Hepatocyte (in vitro differentiated cells): ENCODE results near the gene SLC9A1. TPM values are rescaled to one million over a fixed set of nuclear protein-coding genes. Genes with fewer than 3 reads are reported as not detected.

Experiments
- DNase-seq: peaks from one replicate; pipeline ENCODE4 v3.0.0-alpha.2; 2016; ENCODE audit warnings: low spot score
- H2AFZ ChIP-seq: fragments of 200-600 bp; sonication (generic); 2 replicates; pipeline ENCODE4 v1.6.0; 2016; ENCODE audit warnings: antibody characterized with exemption, mild to moderate bottlenecking
- H3K27ac ChIP-seq: fragments of 200-600 bp; sonication (generic); 2 replicates; pipeline ENCODE4 v1.5.1; 2016; ENCODE audit warnings: mild to moderate bottlenecking
- H3K27me3 ChIP-seq: fragments of 200-600 bp; sonication (generic); 2 replicates; pipeline ENCODE4 v1.6.1; 2016
- H3K36me3 ChIP-seq: fragments of 200-600 bp; sonication (generic); replicated peaks from 2 replicates; pipeline ENCODE4 v1.5.1; 2016; ENCODE audit warnings: low read depth; ENCODE audit not compliant: insufficient read depth
- H3K4me1 ChIP-seq: fragments of 200-600 bp; sonication (generic); 2 replicates; pipeline ENCODE4 v1.5.1; 2016; ENCODE audit warnings: mild to moderate bottlenecking, moderate library complexity; ENCODE audit not compliant: insufficient read depth
- H3K4me2 ChIP-seq: fragments of 200-600 bp; sonication (generic); 2 replicates; pipeline ENCODE4 v1.6.0; 2016
- H3K4me3 ChIP-seq: fragments of 200-600 bp; sonication (generic); 2 replicates; pipeline ENCODE4 v1.5.1; 2016; ENCODE audit warnings: mild to moderate bottlenecking
- H3K79me2 ChIP-seq: fragments of 200-600 bp; sonication (generic); 2 replicates; pipeline ENCODE4 v1.6.0; 2017; ENCODE audit warnings: mild to moderate bottlenecking
- H3K9me2 ChIP-seq: fragments of 200-600 bp; sonication (generic); replicated peaks from 2 replicates; pipeline ENCODE4 v1.6.0; 2017; ENCODE audit warnings: mild to moderate bottlenecking; ENCODE audit not compliant: insufficient read depth
- H3K9me3 ChIP-seq: fragments of 200-600 bp; sonication (generic); 2 replicates; pipeline ENCODE4 v1.5.1; 2016; ENCODE audit warnings: low read depth, mild to moderate bottlenecking
- H4K20me1 ChIP-seq: fragments of 200-600 bp; sonication (generic); 2 replicates; pipeline ENCODE4 v1.6.0; 2016; ENCODE audit warnings: mild to moderate bottlenecking; ENCODE audit not compliant: insufficient read depth, poor library complexity, severe bottlenecking
- EZH2 ChIP-seq: fragments of 200-600 bp; sonication (generic); IDR thresholded peaks from 2 replicates; pipeline ENCODE4 v1.6.1; 2016; ENCODE audit warnings: antibody characterized with exemption, mild to moderate bottlenecking, borderline replicate concordance
- EZH2phosphoT487 ChIP-seq: fragments of 200-600 bp; sonication (generic); IDR thresholded peaks from one replicate; pipeline ENCODE4 v1.6.1; 2018; ENCODE audit warnings: antibody characterized with exemption, mild to moderate bottlenecking, low read depth, moderate library complexity; ENCODE audit not compliant: unreplicated experiment, severe bottlenecking
- WGBS: methylation state at CpG from one replicate; pipeline ENCODE4 v1.1.6; 2016; ENCODE audit warnings: low lambda C conversion rate; ENCODE audit errors: missing lambda C conversion rate; 5-methylcytosine and 5-hydroxymethylcytosine counted together
- polyA plus RNA-seq: library from polyadenylated mRNA; unstranded; fragments of >200 nt; fragmentation: Nextera tagmentation; extraction: Ambion mirVana; gene quantifications from 2 replicates; pipeline ENCODE4 v1.2.1, GENCODE V29; 2016
- total RNA-seq: library from RNA; depleted of rRNA; stranded (reverse); fragments of >200 nt; gene quantifications from 2 replicates; pipeline ENCODE4 v1.2.3, GENCODE V29; 2014
- TF ChIP-seq, protein P1 (sequence below): fragments of 200-600 bp; sonication (generic); IDR thresholded peaks from 2 replicates; pipeline ENCODE4 v1.5.1; 2016; ENCODE audit warnings: antibody characterized with exemption, mild to moderate bottlenecking; ENCODE audit not compliant: poor library complexity

The SLC9A1 gene
- total and polyA plus RNA-seq, 2 experiments from 2014 or later: 13.3 to 31.3 TPM

DNA sequence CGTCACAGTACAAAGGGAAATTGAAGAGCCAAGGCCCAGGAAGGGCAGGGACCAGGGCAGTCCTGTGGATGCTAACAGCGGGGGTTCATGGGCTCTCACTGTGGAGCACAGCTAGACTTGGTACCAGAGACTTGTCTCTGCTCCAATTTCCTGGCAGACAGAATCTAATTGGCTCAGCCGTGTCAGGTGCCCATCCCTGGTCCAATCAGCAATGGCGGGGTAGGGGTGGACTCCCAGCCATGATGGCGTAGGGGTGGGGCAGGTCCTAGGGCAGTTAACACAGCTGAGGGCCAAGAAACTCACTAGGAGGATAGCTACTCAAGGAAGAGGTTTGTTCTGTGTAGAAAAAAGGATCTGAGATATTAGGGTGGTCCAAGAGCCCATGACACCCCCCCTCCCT lies 102.4 kb downstream of the SLC9A1 start:
- DNase-seq: no peak
- H3K36me3 ChIP-seq: no peaks in the 10 kb centered on the region
- no peaks in the 10 kb centered on the region for H3K9me3 ChIP-seq
- no peaks in the 10 kb centered on the region for H4K20me1 ChIP-seq
- H3K27me3 ChIP-seq: no peaks in the 10 kb centered on the region
- H3K27ac ChIP-seq: no peak overlapping the region
- no peaks in the 10 kb centered on the region for H3K79me2 ChIP-seq
- H3K9me2 ChIP-seq: no peaks in the 10 kb centered on the region
- no peak overlapping the region for H2AFZ ChIP-seq
- H3K4me1 ChIP-seq: no peaks in the 10 kb centered on the region
- 100% methylated on average over 5 of the region's 5 CpGs for WGBS
- H3K4me2 ChIP-seq: no peak overlapping the region
- no peak overlapping the region for H3K4me3 ChIP-seq
- TF ChIP-seq, protein P1, sequence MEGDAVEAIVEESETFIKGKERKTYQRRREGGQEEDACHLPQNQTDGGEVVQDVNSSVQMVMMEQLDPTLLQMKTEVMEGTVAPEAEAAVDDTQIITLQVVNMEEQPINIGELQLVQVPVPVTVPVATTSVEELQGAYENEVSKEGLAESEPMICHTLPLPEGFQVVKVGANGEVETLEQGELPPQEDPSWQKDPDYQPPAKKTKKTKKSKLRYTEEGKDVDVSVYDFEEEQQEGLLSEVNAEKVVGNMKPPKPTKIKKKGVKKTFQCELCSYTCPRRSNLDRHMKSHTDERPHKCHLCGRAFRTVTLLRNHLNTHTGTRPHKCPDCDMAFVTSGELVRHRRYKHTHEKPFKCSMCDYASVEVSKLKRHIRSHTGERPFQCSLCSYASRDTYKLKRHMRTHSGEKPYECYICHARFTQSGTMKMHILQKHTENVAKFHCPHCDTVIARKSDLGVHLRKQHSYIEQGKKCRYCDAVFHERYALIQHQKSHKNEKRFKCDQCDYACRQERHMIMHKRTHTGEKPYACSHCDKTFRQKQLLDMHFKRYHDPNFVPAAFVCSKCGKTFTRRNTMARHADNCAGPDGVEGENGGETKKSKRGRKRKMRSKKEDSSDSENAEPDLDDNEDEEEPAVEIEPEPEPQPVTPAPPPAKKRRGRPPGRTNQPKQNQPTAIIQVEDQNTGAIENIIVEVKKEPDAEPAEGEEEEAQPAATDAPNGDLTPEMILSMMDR: no peak

DNA sequence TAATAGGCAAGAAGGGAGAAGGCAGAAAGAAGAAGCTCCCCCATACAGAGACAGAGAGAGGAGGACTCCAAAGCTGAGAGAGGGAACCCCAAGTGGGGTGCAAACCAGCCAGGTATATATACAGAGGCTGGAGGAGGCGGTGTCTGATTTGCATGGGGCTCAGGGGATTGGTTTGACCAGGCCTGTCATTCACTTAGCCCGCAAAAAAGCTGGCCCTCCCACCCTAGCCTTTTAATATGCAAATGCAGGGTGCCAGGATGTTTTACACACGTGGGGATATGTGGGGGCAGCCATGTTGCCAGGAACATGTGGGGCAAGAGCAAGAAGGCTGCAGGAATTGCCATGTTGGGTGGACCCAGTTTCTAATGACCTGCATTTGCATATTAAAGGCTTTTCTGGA lies 105.3 kb downstream of the SLC9A1 start:
- no peaks in the 10 kb centered on the region for H3K9me3 ChIP-seq
- 53% methylated on average over 3 of the region's 3 CpGs for WGBS
- H3K79me2 ChIP-seq: no peaks in the 10 kb centered on the region

DNA sequence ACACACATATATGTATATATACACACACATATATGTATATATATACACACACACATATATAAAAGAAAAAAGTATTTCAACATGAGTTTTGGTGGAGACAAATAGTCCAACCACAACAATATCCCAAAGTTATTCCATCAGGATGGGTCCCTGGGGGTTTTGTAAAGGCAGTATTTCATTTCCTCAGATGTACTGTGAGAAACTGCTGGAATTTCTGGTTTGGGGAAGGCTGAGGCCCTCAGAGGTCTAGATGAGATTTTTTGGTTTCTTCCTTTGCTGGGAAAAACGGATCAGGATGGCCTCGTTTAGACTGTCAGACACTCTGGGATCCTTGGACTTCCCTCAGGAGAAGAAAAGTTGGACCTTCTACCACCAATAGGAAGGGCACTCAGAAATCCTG lies 105.8 kb downstream of the SLC9A1 start:
- Histone ChIP-seq H3K36me3 (no peaks in the 10 kb centered on the region), H4K20me1 (no peaks in the 10 kb centered on the region), H2AFZ (no peak overlapping the region), H3K9me2 (no peaks in the 10 kb centered on the region), H3K79me2 (no peaks in the 10 kb centered on the region), H3K4me3 (no peak overlapping the region), H3K4me2 (no peak overlapping the region), H3K27ac (no peak overlapping the region), H3K27me3 (no peaks in the 10 kb centered on the region), H3K9me3 (no peaks in the 10 kb centered on the region), H3K4me1 (no peaks in the 10 kb centered on the region)
- no peak for TF ChIP-seq EZH2
- no peak for TF ChIP-seq EZH2phosphoT487
- TF ChIP-seq, protein P1: no peak
- 89% methylated on average over 2 of the region's 2 CpGs for WGBS
- DNase-seq: no peak

More for the DNA sequence above, 105.3 kb downstream of the SLC9A1 start:
- no peak for DNase-seq
- no peaks in the 10 kb centered on the region for H3K4me1 ChIP-seq
- no peak overlapping the region for H3K4me2 ChIP-seq
- no peak for TF ChIP-seq EZH2phosphoT487
- TF ChIP-seq, protein P1: no peak
- no peak for TF ChIP-seq EZH2
- H3K36me3 ChIP-seq: no peaks in the 10 kb centered on the region
- H3K27me3 ChIP-seq: no peaks in the 10 kb centered on the region
- H3K9me2 ChIP-seq: no peaks in the 10 kb centered on the region
- H3K27ac ChIP-seq: no peak overlapping the region
- H2AFZ ChIP-seq: no peak overlapping the region
- H3K4me3 ChIP-seq: no peak overlapping the region
- H4K20me1 ChIP-seq: no peaks in the 10 kb centered on the region

Other genes starting within 250 kb of the SLC9A1 start
- gene NR0B2, start 241.2 kb downstream of the SLC9A1 start, total RNA-seq: 37.4 and 39.1 TPM in 2 replicates
- 57.5 and 68.1 TPM in 2 replicates for gene NR0B2, start 241.2 kb downstream of the SLC9A1 start, polyA plus RNA-seq
- gene NUDC, start 233.4 kb downstream of the SLC9A1 start, total RNA-seq: 29.5 and 34.4 TPM in 2 replicates
- gene NUDC, start 233.4 kb downstream of the SLC9A1 start, polyA plus RNA-seq: 125 and 127 TPM in 2 replicates
- gene KDF1, start 194.7 kb downstream of the SLC9A1 start, total RNA-seq: 10.5 and 18.1 TPM in 2 replicates
- gene KDF1, start 194.7 kb downstream of the SLC9A1 start, polyA plus RNA-seq: 17.2 and 21.9 TPM in 2 replicates
- gene TRNP1, start 161.4 kb downstream of the SLC9A1 start, total RNA-seq: 67.4 and 92.5 TPM in 2 replicates
- gene TRNP1, start 161.4 kb downstream of the SLC9A1 start, polyA plus RNA-seq: 137 and 145 TPM in 2 replicates
- 21.0 and 26.0 TPM in 2 replicates for gene TENT5B, start 142.3 kb downstream of the SLC9A1 start, total RNA-seq
- gene TENT5B, start 142.3 kb downstream of the SLC9A1 start, polyA plus RNA-seq: 56.0 and 60.7 TPM in 2 replicates
- gene WDTC1, start 79.5 kb upstream of the SLC9A1 start, total RNA-seq: 15.3 and 22.8 TPM in 2 replicates
- 7.3 and 11.0 TPM in 2 replicates for gene WDTC1, start 79.5 kb upstream of the SLC9A1 start, polyA plus RNA-seq
- 29.7 and 38.0 TPM in 2 replicates for gene TMEM222, start 167.0 kb upstream of the SLC9A1 start, total RNA-seq
- 55.3 and 57.1 TPM in 2 replicates for gene TMEM222, start 167.0 kb upstream of the SLC9A1 start, polyA plus RNA-seq
- 10.6 and 12.1 TPM in 2 replicates for gene SYTL1, start 186.9 kb upstream of the SLC9A1 start, total RNA-seq
- gene SYTL1, start 186.9 kb upstream of the SLC9A1 start, polyA plus RNA-seq: 21.7 and 26.2 TPM in 2 replicates
- 4.3 and 6.3 TPM in 2 replicates for gene MAP3K6, start 211.8 kb upstream of the SLC9A1 start, total RNA-seq
- 20.4 and 24.8 TPM in 2 replicates for gene MAP3K6, start 211.8 kb upstream of the SLC9A1 start, polyA plus RNA-seq
- not detected in 2 replicates for gene FCN3, start 219.7 kb upstream of the SLC9A1 start, total RNA-seq
- not detected in 2 replicates for gene FCN3, start 219.7 kb upstream of the SLC9A1 start, polyA plus RNA-seq
- gene CD164L2, start 228.2 kb upstream of the SLC9A1 start, total RNA-seq: not detected in 2 replicates
- 0.19 TPM in 1 of 2 replicates, not detected in the other for gene CD164L2, start 228.2 kb upstream of the SLC9A1 start, polyA plus RNA-seq
- 0.32 and 0.47 TPM in 2 replicates for gene GPR3, start 237.5 kb upstream of the SLC9A1 start, total RNA-seq
- gene GPR3, start 237.5 kb upstream of the SLC9A1 start, polyA plus RNA-seq: 1.5 and 2.2 TPM in 2 replicates